ENCODE data around the gene IFT25. TPM values are rescaled to one million over a fixed set of nuclear protein-coding genes. Genes with fewer than 3 reads are reported as not detected.

The IFT25 gene
- total RNA-seq, 4 donors from 2014 or later = 9.9 to 19.2 (median 12.4) TPM

- DNase-seq (ENCODE audit: low spot score in 2 of 2) = no peak
- no peak overlapping the region for H3K4me3 ChIP-seq (ENCODE audit: low read depth, poor library complexity, severe bottlenecking)
- intact Hi-C loops (cut with DNase I; ENCODE audit: low total_unique reads) = no loop called here
- TF ChIP-seq POLR2A (IDR thresholded peaks at IDR 0.05) (no peak), CTCF (IDR thresholded peaks at IDR 0.05) (no peak)
- WGBS, 2 donors = 71 to 75% methylated on average over 5 of the region's 5 CpGs
These were observed 73.6 kb downstream of the IFT25 start for GRCh38 chr1:53871773-53872484.

Other genes with a start within 250 kb of the IFT25 start
- 1 to 10 TPM in 3 of 4 donors, under 1 TPM in 1; 0.63 to 2.4 (median 1.0) TPM for gene GLIS1, start 206.5 kb downstream of the IFT25 start, total RNA-seq
- gene NDC1, start 107.4 kb downstream of the IFT25 start, total RNA-seq = 10 to 100 TPM in 2 of 4 donors, 1 to 10 TPM in 2; 6.8 to 13.3 (median 11.1) TPM
- 10 to 100 TPM; 11.7 to 30.0 (median 19.5) TPM for gene YIPF1, start 55.9 kb downstream of the IFT25 start, total RNA-seq
- gene DIO1, start 51.5 kb downstream of the IFT25 start, total RNA-seq = not detected
- 10 to 100 TPM; 20.1 to 36.3 (median 24.4) TPM for gene LRRC42, start 651 bp upstream of the IFT25 start, total RNA-seq
- not detected for gene LDLRAD1, start 72.5 kb upstream of the IFT25 start, total RNA-seq
- gene TMEM59, start 107.5 kb upstream of the IFT25 start, total RNA-seq = 100 to 1,000 TPM; 197 to 355 (median 320) TPM
- gene TCEANC2, start 107.9 kb upstream of the IFT25 start, total RNA-seq = 1 to 10 TPM; 3.1 to 4.3 (median 3.8) TPM
- under 1 TPM in 3 of 4 donors, not detected in 1; 0.23 to 0.47 (median 0.46) TPM for gene CDCP2, start 207.3 kb upstream of the IFT25 start, total RNA-seq